NCI-H187 (cell line): Measurements from ENCODE around the gene PTPN14.

Experiments
- DNase-seq, 2 experiments: peaks; one replicate each; lab custom pipeline; 2025; lab: John Stamatoyannopoulos, UW

The PTPN14 gene

DNA sequence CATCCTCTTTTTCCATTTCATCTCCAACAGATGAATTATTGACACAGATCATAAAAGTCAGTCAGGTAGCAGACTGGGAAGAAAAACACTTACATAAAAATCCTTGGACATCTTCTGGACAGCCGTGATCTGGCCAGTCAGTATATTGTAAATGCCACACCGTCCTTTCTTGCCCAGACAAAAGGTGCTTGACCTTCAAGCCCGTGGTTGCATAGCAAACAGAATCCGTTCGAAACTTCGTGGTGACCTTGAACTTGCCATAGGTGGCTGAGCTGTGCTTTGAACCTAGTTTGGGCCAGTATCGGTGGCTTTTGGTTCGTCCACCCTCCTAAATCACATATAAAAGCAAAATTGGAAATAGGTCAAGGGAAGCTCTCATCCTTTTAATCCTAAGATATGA, 182.0 kb downstream of the PTPN14 start:
- no peak for DNase-seq

DNA sequence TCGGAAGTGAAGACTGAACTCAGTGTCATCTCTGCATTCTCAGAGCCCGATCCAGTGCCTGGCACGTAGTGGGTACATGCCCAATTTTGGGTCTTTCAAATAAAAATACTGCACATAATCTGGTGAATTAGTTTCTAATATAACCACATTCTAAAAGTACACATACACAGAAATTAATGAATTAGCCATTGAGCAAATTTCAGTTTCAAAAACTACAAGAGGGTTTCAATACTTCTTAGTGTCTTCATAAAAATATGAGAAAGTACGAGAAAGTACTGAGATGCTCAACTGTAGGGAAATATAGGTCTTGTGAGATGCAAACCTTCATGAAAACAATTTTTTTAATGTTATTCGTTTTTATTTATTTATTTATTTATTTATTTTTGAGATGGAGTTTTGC, 183.6 kb downstream of the PTPN14 start:
- DNase-seq, result no peak

DNA sequence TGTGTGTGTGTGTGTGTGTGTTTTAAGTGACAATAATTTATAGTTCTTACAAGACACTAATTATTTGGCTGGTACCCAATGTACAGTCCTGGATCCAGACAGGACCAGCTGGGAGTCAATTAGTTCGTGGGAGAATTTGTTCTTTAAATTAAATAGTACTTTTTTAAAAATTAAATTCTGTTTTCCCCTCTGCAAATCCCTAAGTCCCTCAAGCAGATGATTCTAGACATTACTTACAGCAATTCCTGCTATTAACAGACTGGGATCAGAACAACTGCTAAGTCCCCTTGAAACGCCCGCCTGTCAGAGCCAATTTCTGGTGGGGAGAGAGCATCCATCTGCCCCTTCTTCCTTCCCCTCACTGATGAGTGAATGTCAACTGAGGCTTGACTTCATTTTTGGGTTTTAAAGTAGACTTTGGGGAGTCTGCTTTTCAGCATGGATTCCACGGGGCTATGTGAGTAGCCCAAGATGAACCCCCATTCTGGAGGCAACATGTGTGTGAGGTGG, 186.6 kb downstream of the PTPN14 start:
- DNase-seq, result no peak

DNA sequence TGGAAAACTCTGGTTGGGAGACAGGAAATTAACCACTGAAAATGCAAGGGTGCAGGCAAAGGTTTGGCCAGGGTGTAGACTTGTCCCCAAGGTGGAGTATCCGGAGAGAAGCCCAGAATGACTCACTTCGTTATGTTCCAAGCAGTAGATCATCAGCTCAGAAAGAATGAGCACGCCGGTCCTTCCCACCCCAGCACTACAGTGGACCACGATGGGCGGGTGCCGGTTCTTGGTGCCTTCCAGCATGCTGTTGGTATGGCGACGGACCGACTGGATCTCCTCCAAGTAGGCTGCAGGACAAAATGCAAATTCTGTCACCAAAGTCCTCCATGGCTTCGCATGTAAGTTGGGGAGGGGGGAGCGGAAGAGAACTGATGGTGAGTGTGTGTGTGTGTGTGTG, 187.0 kb downstream of the PTPN14 start:
- no peak for DNase-seq

DNA sequence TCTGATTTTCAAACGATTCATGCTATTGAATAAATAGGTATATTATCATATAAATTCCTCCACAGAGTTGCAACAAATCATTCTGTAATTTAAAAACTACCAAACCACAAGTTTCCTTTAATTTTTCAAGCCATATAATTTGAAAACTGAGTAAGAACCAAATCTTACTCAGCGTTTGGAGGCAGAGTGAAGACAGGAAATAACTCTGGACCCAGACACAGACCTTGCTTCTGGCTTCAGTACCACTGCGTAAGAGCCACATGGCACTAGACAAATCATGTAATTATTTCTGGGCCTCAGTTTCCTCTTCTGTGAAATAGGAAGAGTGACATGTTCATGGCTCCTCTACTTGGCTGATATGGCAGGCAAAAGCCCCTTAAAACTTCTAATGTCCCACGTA, 188.0 kb downstream of the PTPN14 start:
- DNase-seq, result no peak

DNA sequence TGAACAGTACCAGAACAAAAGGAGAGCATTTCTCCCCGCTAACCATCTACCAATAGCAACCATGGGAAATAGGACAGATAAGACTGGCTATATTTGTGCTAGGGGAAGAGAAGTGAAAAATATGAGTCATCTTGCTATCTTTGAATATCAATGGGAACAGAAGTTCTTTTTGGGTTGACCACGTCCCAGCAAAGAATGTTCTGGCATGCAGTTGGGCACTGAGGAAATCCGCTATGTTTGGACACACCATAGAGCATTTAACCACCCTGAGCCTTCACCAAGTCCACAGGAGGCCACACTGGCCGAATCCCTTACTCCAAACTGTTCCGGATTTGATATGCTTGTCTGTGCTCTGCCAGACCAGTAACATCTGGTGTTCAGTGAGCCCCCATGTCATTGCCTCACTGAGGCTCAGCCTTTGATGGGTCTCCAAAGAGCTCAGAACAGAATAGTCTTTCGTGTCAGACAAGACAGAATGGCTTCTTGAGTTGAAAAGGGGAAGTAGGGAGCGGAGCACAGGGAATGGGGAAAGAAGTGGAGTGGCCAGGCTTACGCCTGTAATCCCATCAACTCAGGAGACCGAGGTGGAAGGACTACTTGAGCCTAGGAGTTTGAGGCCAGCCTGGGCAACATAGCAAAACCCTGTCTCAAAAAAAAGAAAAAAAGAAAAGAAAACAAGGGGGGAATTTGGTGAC, 189.1 kb downstream of the PTPN14 start:
- no peak for DNase-seq

DNA sequence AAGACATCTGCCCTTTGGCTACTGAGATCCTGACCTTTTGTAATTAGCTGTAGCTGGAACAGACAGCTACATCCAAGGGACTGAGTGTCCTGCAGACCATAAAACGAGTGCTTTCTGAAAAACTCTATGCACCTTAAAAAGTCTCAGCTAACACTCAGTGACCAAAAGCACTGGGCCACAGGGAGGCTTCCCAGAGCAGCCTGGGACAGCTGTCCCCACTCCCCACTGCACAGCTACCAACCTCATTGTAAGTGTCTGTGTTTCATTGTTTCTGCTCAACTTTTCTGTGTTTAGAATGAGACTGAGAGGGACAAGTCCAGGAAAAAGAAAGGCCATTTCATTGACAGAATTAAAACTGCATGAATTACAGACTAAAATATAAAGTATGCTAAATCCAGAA, 189.8 kb downstream of the PTPN14 start:
- no peak for DNase-seq

DNA sequence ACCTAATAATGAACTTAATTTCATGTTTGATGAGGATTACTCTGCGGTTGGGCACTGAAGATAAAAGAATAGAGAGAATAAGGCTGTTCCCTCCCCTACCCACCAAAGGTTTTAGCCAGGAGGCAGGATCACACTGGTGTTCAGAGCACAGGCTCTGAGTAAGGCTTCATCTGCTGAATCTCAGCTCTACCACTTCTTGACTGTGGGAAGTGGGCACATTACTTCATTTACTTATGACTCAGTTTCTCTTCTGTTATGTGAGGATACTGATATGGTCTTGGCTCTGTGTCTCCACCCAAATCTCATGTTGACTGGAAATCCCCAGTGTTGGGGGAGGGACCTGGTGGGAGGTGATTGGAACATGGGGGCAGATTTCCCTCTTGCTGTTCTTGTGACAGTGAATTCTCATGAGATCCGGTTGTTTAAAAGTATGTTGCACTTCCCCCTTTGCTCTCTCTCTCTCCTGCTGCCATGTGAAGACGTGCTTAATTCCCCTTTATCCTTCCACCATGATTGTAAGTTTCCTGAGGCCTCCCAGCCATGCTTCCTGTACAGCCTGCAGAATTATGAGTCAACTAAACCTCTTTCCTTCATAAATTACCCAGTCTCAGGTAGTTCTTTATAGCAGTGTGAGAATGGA, 190.8 kb downstream of the PTPN14 start:
- DNase-seq, result no peak

DNA sequence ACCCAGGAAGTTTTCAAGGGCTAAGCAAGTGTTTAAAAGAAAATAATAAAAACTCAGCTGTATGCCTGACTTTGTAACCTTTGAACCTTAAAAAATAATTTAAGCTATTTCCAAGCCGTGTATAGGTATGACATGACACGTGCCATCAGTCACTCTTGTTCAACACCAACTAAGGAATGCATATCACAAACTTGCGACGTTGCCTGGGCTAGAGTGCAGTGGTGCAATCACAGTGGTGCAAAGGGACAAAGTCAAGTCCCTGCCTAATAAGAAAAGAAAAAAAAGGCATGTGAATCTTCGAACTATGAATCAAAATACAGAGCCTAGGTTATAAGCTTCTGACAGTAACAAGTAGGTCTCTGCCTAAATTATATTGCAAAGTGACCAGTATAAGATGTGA, 191.3 kb downstream of the PTPN14 start:
- no peak for DNase-seq

DNA sequence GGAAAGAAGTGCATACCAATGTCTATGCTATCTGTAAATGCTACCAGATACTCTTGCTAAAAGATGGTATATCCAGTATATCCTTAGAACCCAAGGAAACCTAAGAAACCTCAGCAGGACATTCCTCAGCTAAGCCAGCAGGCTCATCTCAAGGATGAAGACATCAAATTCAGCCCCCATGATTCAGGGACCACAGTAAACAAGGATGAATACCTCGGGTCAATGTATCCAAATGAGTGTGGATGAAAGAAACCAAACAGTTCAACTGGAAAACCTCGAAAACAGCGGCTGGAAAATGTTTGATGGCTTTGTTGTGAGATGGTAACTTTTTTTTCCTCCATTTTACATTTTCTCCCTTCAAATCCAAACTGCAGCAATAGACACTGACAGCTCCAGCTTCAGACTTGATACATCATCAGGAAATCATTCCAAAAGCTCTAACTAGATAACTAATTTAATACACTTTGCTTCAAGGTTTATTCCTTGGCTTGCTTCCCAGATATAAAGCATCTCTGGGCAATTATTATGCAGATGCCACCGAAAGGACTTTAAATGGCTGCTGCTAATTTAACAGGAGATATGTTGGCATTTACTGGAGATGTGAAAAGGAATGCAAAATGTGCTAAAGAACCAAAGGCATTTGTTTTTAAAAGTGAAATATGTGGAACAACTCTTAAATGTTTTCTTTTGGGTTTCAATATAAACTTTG, 196.8 kb downstream of the PTPN14 start:
- no peak for DNase-seq

DNA sequence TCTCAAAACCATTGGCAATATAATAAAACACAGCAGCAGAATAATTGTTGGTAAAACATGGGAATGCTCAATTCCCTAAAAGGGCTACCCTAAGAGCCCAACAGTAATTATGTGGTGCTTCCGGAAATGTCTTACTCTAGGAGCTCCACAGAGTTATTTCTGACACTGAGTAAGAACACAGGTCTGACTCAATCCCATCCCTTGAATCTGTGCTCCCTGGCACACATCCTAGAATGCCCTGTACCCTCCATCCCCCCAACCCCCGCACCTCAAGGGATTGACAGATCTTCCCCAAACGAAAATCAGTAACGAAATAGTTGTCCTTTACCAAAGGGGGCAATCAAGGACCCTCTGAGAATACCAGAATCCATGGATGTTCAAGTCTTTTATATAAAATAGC, 198.6 kb downstream of the PTPN14 start:
- DNase-seq, result no peak

DNA sequence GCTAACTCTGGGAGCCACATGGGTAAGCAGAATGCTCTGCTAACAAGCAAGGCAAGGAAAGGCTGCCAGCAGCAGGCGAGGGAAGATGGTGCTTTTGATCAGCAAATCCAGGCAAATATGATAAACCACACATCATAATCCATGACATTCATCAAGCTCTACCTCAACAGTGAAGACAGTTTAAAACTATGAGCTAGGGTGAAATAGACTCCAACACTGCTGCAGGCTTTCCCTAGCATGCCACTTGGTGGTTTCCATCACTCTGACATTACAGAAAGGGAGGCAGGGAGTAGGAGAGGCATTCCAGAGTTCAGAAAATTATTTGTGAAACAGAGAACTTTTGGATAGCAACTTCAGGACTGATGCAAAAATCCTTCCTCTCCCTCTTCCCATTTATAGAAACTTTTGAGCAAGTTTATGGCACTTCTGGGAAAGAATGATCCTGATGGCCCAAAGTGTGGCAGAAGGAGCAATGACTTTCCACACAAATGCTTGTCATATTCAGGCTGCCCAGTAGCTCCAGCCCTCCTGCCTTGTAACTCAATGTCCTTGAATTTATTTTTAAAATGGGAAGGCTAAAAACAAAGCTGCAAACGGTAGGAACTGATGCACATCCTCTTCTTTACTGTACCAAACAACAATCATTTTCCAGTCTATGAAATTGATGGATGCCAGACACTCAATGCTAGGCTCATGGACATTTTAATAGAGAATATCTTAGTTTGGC, 199.7 kb downstream of the PTPN14 start:
- DNase-seq, result no peak

DNA sequence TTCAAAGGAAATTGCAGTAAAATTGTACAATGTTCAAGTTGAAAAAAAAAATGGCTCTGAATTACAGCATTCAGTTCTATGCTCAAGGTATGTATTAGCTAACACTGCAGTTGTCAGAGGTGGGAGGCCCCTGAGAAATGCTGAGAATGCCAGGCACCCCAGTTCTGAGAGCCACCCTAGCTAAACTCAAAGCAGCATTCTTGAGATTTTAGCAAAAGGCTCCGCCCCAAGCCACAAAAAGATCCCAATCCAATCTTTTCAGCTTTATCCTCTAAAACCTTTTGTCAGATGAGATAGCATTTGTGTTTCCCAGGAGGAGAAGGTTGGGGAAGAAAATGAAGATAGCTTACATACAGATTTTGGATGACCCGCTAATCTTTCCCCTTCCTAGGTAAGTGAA, 201.6 kb downstream of the PTPN14 start:
- DNase-seq, result no peak

DNA sequence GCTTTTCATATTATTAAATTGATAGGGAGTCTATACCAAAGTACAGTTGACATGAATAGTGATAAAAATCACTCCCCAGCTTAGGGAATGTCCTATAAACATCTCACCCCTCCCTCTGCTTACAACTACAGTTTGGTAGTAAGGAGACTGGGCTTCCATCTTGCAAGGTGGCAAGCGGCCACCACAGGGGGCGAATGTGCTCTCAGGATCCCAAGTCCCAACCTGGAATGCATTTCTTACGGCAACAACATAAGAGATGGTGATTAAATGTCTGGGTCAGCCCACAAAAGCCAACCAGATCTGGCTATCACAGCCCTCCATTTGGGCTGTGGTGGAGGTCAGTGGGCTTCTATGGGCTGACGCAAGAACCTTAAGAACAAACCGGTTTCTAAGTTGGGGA, 202.4 kb downstream of the PTPN14 start:
- no peak for DNase-seq

DNA sequence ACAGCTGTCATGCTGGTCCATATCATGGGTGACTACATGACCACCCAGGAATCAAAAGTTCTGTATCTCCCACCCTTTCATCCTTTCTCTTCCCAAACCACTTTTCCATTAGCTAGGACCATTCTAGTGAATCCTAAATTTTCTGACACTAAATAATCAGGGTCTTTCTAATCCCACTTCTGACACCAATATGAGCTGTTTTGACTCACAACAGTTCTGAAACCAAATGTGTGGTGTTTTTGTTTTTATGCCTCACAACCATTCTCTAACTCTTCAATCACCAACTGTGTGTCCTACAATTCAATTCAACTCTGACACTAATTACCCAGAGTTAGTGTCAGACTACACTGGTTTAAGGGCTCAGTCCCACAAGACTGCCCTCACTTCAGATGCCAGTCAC, 206.5 kb downstream of the PTPN14 start:
- DNase-seq, result no peak

DNA sequence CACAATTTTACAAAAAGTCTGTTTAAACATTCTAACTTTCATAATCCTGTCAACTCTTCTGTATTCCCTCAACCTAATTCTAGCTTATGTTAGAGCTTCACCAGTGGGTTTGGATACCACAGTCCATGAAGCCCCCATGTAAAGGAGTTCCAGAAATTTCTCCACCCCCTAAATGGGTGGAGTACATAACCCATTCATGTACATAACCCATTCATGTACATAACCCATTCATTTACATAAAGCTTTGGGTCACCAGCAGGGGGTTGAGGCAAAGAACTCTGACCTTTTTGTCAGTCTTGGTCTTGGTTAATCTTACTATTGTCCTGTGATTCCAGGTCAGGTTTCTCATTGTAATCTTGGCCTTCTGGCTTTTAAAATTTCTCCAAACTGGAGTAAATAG, 208.9 kb downstream of the PTPN14 start:
- DNase-seq, result no peak

DNA sequence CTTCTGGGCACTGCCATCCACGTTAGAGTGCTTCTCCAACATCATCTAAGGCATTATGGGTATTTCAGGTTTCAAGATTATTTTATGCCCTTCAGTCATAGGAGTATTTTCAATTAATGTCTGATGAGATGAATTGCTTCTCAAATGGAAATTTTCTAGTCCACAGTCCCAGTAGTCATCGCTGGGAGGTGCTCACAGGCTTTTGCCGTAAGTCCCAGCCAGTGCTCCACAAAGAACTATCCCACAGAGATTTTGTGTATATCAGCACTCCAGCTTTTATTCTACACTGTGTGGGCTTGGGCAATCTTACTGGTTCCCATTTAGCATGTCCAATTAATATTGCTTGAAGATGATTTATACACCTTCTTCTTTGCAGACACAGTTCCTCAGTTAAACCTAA, 209.5 kb downstream of the PTPN14 start:
- DNase-seq, result no peak

DNA sequence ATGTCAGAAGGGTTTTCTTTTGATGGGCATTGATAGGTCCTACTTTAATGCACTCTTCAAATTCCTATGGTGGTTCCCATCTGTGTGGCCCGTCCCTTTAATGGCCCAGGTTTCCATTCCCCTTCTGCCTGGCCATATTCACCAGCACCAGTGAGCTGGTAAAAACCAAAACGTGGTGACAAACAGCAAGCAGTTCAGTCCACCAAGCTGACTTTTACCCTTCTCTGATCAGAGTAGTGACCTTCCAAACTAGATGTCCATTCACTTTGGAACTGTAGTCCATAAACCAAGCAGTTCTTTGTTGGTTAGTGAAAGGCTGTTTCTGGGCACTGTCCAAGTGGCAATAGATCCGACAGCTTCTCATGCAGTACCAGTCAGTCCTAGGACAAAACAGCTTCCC, 209.9 kb downstream of the PTPN14 start:
- no peak for DNase-seq

DNA sequence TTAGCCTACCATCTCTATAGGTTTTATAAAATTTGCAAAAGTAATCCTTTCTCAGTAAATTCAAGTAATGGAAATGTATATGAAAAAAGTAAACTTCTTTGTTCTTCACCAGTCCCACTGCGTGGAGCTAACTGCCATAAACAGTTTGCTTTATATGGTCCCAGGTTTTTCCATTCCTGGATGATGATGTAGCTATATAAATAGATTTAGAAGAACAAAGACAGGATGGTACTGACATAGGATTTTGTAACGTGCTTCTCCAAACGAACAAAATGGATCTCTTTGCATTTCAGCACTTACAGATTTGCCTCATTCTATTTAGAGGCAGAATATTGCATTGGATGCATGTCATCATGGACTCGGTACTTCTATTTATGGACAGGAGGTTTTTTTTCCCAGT, 213.2 kb downstream of the PTPN14 start:
- no peak for DNase-seq

DNA sequence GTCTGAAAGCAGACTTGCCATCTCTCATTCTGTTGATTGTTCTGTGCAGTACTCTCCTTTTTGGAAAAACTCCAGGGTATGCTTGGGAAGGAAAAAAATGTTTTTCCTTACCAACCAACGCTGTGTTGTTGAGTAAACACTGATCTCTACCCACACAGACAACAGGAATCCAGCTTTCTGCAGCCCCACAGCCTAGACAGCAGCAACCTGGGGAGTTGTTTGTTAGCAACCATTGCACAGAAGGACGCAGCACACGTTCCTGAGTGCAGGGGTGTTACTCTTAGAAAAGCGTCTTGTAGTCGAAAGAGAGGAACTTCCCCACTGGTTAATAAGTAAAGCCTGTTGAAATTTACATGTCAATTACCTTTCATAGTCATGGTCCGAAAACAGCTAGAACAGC, 213.9 kb downstream of the PTPN14 start:
- DNase-seq, result no peak

DNA sequence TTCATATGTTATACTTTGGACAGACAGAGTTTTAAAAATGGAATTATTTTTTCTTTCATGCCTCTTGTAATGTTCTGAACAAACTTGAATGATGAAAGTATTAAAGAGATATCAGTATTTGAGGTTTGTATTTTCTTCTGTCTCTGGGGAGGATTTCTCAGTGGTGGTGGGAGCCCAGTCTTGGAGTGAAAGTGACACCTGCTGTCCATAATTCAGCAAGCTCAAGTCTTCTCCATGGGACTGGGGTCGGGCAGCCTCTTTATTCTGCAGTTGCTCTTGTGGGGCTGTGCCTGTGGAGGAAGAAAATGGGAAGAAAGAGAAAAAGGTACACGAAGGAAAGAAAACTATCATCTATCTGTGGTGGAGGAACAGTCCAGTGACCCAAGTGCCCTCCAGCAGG, 214.4 kb downstream of the PTPN14 start:
- no peak for DNase-seq

DNA sequence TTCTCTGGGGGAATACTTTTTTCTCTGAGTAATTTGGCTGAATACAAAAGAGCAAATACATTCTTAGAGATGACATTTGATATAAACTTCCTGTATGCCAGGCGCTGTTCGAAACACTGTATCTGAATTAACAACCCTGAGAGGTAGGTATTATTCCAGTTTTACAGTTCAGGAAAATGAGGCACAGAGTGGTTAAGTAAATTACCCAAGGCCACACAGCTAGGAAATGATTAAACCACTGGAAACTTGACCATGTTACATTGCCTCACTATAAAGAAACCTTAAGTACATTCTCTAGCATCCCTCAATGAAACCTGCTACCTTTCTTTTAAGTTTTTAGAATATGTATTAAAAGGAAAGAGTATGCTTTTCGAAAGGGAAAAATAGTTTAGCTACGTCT, 215.8 kb downstream of the PTPN14 start:
- DNase-seq, result no peak
